Nephron (organoid): ENCODE results near the gene ZNF215.
"Not testable (repeated sequence)": the region's sequence is repeated elsewhere in the genome, so short reads cannot be mapped to it uniquely, and the experiment has no call there.

Source experiments
- H3K27ac Mint-ChIP-seq, 3 experiments: 2 replicates each; pipeline ENCODE4 v1.8.0; 2020; ENCODE audit warnings: mixed read lengths in 3 of 3, mild to moderate bottlenecking in 2 of 3, moderate library complexity in 1 of 3
- H3K27me3 Mint-ChIP-seq: 2 replicates; pipeline ENCODE4 v1.8.0; 2021; ENCODE audit warnings: low read depth, mild to moderate bottlenecking, moderate library complexity, mixed read lengths
- H3K36me3 Mint-ChIP-seq: 2 replicates; pipeline ENCODE4 v1.8.0; 2020; ENCODE audit warnings: low read depth, mixed read lengths
- H3K4me1 Mint-ChIP-seq: 2 replicates; pipeline ENCODE4 v1.8.0; 2020; ENCODE audit warnings: mixed read lengths
- H3K4me3 Mint-ChIP-seq, 3 experiments: 2 replicates each; pipeline ENCODE4 v1.8.0; 2020; ENCODE audit warnings: mild to moderate bottlenecking in 3 of 3, mixed read lengths in 3 of 3, moderate library complexity in 2 of 3
- H3K9me3 Mint-ChIP-seq: 2 replicates; pipeline ENCODE4 v1.8.0; 2020; ENCODE audit warnings: mixed read lengths
- TF ChIP-seq, protein P1 (sequence below), 3 experiments: fragments of 200-600 bp; sonication (generic); IDR thresholded peaks; one replicate each; pipeline ENCODE4 v1.5.0; 2021; ENCODE audit warnings: antibody characterized with exemption in 3 of 3; ENCODE audit not compliant: unreplicated experiment in 3 of 3

The ZNF215 gene

GRCh38 chr11:6927030-6927617, 898 bp downstream of the ZNF215 start:
- Mint-ChIP-seq H3K36me3 (peaks cover under 1% of the 10 kb centered on the region), H3K9me3 (no peaks in the 10 kb centered on the region), H3K4me3 (peak overlapping the region; percentile 95 to 96 (median 96)), H3K27ac (peak overlapping the region in 1 of 3 experiments; percentile 42), H3K4me1 (peaks cover 8% of the 10 kb centered on the region), H3K27me3 (peaks cover 5% of the 10 kb centered on the region)
- TF ChIP-seq, protein P1, sequence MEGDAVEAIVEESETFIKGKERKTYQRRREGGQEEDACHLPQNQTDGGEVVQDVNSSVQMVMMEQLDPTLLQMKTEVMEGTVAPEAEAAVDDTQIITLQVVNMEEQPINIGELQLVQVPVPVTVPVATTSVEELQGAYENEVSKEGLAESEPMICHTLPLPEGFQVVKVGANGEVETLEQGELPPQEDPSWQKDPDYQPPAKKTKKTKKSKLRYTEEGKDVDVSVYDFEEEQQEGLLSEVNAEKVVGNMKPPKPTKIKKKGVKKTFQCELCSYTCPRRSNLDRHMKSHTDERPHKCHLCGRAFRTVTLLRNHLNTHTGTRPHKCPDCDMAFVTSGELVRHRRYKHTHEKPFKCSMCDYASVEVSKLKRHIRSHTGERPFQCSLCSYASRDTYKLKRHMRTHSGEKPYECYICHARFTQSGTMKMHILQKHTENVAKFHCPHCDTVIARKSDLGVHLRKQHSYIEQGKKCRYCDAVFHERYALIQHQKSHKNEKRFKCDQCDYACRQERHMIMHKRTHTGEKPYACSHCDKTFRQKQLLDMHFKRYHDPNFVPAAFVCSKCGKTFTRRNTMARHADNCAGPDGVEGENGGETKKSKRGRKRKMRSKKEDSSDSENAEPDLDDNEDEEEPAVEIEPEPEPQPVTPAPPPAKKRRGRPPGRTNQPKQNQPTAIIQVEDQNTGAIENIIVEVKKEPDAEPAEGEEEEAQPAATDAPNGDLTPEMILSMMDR (IDR thresholded peaks at IDR 0.05; ENCODE audit: unreplicated experiment in 3 of 3), result no peak

- peaks cover 8% of the 10 kb centered on the region for H3K4me1 Mint-ChIP-seq
- H3K9me3 Mint-ChIP-seq, result no peaks in the 10 kb centered on the region
- peaks cover 5% of the 10 kb centered on the region for H3K27me3 Mint-ChIP-seq
- no peak overlapping the region for H3K27ac Mint-ChIP-seq
- TF ChIP-seq, protein P1 (IDR thresholded peaks at IDR 0.05; ENCODE audit: unreplicated experiment in 3 of 3), result no peak
- H3K36me3 Mint-ChIP-seq, result peaks cover 14% of the 10 kb centered on the region
- H3K4me3 Mint-ChIP-seq, result peak overlapping the region in 2 of 3 experiments; percentile 4 to 36
These were observed 2.7 kb downstream of the ZNF215 start for GRCh38 chr11:6928916-6929315.

DNA sequence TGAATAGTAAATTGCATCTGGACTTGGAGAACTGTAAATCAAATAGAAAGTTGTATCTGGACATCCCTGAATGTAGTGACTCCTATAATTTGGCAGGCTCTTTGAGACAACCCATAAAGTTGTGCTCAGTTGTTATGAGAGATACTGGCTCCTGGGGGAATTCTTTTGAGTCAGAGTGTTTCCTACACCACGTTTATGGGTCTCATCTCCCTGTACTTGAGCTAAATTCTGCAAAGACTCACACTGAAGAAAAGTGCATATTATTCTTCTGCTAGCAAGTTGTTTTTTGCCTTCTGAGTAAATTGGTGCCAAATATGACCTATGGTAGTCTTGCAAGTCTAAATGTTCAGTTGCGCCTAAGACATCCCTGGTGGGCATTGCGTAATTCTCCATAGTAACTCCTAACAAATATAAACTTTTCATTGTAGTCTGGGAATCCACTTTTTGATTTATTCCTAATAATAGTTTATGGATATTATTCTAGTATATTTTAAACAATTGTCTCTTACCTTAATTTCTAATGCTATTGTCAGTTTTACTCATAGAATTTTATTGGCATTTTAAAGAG, 5.0 kb downstream of the ZNF215 start:
- H3K27me3 Mint-ChIP-seq, result no peaks in the 10 kb centered on the region
- no peaks in the 10 kb centered on the region for H3K9me3 Mint-ChIP-seq
- no peak overlapping the region for H3K27ac Mint-ChIP-seq
- TF ChIP-seq, protein P1 (IDR thresholded peaks at IDR 0.05; ENCODE audit: unreplicated experiment in 3 of 3), result no peak
- peaks cover 8% of the 10 kb centered on the region for H3K4me1 Mint-ChIP-seq
- peaks cover 25% of the 10 kb centered on the region for H3K36me3 Mint-ChIP-seq
- no peak overlapping the region for H3K4me3 Mint-ChIP-seq

GRCh38 chr11:6932145-6932544, 5.9 kb downstream of the ZNF215 start:
- TF ChIP-seq, protein P1 (IDR thresholded peaks at IDR 0.05; ENCODE audit: unreplicated experiment in 3 of 3), result no peak
- no peaks in the 10 kb centered on the region for H3K27me3 Mint-ChIP-seq
- H3K36me3 Mint-ChIP-seq, result peaks cover 25% of the 10 kb centered on the region
- H3K4me1 Mint-ChIP-seq, result peaks cover 8% of the 10 kb centered on the region
- no peaks in the 10 kb centered on the region for H3K9me3 Mint-ChIP-seq
- H3K27ac Mint-ChIP-seq, result no peak overlapping the region
- no peak overlapping the region for H3K4me3 Mint-ChIP-seq

GRCh38 chr11:6941970-6942369, 15.7 kb downstream of the ZNF215 start:
- H3K4me3 Mint-ChIP-seq, result no peak overlapping the region
- no peaks in the 10 kb centered on the region for H3K4me1 Mint-ChIP-seq
- H3K36me3 Mint-ChIP-seq, result peaks cover 4% of the 10 kb centered on the region
- no peaks in the 10 kb centered on the region for H3K9me3 Mint-ChIP-seq
- TF ChIP-seq, protein P1 (IDR thresholded peaks at IDR 0.05; ENCODE audit: unreplicated experiment in 3 of 3), result no peak
- no peaks in the 10 kb centered on the region for H3K27me3 Mint-ChIP-seq
- H3K27ac Mint-ChIP-seq, result no peak overlapping the region

DNA sequence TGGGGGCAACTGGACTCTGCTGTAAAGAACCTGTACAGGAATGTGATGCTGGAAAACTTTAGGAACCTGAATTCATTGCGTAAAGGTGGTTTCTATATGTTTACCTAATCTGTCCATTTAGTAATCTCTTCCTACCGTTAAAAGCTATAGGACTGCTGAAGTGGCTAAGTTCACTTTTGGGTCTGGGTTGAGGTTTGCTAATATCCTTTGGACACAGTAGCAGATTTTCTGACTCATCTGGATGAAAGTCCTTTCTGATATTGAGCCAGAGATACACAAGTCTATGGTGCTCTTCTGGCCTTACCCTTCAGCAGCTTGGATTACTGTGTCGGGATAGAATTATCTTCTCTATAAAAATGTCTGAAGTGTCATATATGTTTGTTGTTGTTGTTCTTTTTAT, 16.9 kb downstream of the ZNF215 start:
- no peaks in the 10 kb centered on the region for H3K4me1 Mint-ChIP-seq
- H3K27ac Mint-ChIP-seq, result no peak overlapping the region
- H3K27me3 Mint-ChIP-seq, result no peaks in the 10 kb centered on the region
- peaks cover 5% of the 10 kb centered on the region for H3K36me3 Mint-ChIP-seq
- H3K4me3 Mint-ChIP-seq, result no peak overlapping the region
- TF ChIP-seq, protein P1 (IDR thresholded peaks at IDR 0.05; ENCODE audit: unreplicated experiment in 3 of 3), result no peak
- no peaks in the 10 kb centered on the region for H3K9me3 Mint-ChIP-seq

DNA sequence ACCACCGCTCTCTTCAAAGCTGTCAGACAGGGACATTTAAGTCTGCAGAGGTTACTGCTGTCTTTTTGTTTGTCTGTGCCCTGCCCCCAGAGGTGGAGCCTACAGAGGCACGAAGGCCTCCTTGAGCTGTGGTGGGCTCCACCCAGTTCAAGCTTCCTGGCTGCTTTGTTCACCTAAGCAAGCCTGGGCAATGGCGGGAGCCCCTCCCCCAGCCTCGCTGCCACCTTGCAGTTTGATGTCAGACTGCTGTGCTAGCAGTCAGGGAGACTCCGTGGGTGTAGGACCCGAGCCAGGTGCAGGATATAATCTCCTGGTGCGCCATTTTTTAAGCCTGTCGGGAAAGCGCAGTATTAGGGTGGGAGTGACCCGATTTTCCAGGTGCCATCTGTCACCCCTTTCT, 28.0 kb downstream of the ZNF215 start:
- H3K4me3 Mint-ChIP-seq, H3K4me1 Mint-ChIP-seq, H3K9me3 Mint-ChIP-seq, H3K27ac Mint-ChIP-seq, H3K27me3 Mint-ChIP-seq: not testable (repeated sequence)
- peaks cover 46% of the 10 kb centered on the region for H3K36me3 Mint-ChIP-seq
